ENCODE measurements around the gene CCDC172. TPM values are rescaled to one million over a fixed set of nuclear protein-coding genes. Genes with fewer than 3 reads are reported as not detected.
A peak's percentile ranks its signal among the peaks of the same experiment; 100 is the strongest.
"Not testable (repeated sequence)": the region's sequence is repeated elsewhere in the genome, so short reads cannot be mapped to it uniquely, and the experiment has no call there.

The CCDC172 gene
- polyA plus RNA-seq, 5 donors: not detected

- DNase-seq: no peak
Observed at GRCh38 chr10:116331815-116332214, 7.6 kb downstream of the CCDC172 start.

GRCh38 chr10:116336866-116337265 lies 12.6 kb downstream of the CCDC172 start:
- DNase-seq: no peak

- no peak for DNase-seq
Observed at GRCh38 chr10:116352125-116352524, 27.9 kb downstream of the CCDC172 start.

GRCh38 chr10:116353817-116354216 lies 29.6 kb downstream of the CCDC172 start:
- DNase-seq: no peak

- no peak for DNase-seq
Observed at GRCh38 chr10:116355341-116355740, 31.1 kb downstream of the CCDC172 start.

- no peak for DNase-seq
Observed at GRCh38 chr10:116356833-116357232, 32.6 kb downstream of the CCDC172 start.

- no peak for DNase-seq
Observed at GRCh38 chr10:116364868-116365267, 40.6 kb downstream of the CCDC172 start.

- DNase-seq: no peak
Observed at GRCh38 chr10:116371737-116372136, 47.5 kb downstream of the CCDC172 start.

- DNase-seq: no peak
Observed at GRCh38 chr10:116382290-116382689, 58.0 kb downstream of the CCDC172 start.

- no peak for DNase-seq
Observed at GRCh38 chr10:116385311-116385710, 61.1 kb downstream of the CCDC172 start.

GRCh38 chr10:116385994-116386809 lies 62.0 kb downstream of the CCDC172 start:
- DNase-seq: peak; percentile 12 to 17

GRCh38 chr10:116393246-116393831 lies 69.1 kb downstream of the CCDC172 start:
- DNase-seq: not testable (repeated sequence)

- no peak for DNase-seq
Observed at GRCh38 chr10:116395223-116395985, 71.2 kb downstream of the CCDC172 start.

- no peak for DNase-seq
Observed at GRCh38 chr10:116398224-116398623, 74.0 kb downstream of the CCDC172 start.

- no peak for DNase-seq
Observed at GRCh38 chr10:116402858-116403257, 78.6 kb downstream of the CCDC172 start.

GRCh38 chr10:116403740-116404250 lies 79.5 kb downstream of the CCDC172 start:
- no peak for DNase-seq

- DNase-seq: no peak
Observed at GRCh38 chr10:116408719-116409118, 84.5 kb downstream of the CCDC172 start.

- no peak for DNase-seq
Observed at GRCh38 chr10:116410351-116410750, 86.1 kb downstream of the CCDC172 start.

- DNase-seq: no peak
Observed at GRCh38 chr10:116417821-116418220, 93.6 kb downstream of the CCDC172 start.

- DNase-seq: no peak
Observed at GRCh38 chr10:116418389-116418788, 94.1 kb downstream of the CCDC172 start.

- DNase-seq: no peak
Observed at GRCh38 chr10:116421815-116422214, 97.6 kb downstream of the CCDC172 start.

- DNase-seq: no peak
Observed at GRCh38 chr10:116427671-116428070, 103.4 kb downstream of the CCDC172 start, which contains the start of gene PNLIPRP3. Gene PNLIPRP3, plus strand, starts transcription at chr10:116427847. Its CDS starts 166 bp downstream, at chr10:116428013.
